Lower leg skin (tissue), 4 donors: Measurements from ENCODE around the gene IL3RA. TPM values are rescaled to one million over a fixed set of nuclear protein-coding genes. Genes with fewer than 3 reads are reported as not detected.
"Not testable (repeated sequence)": the region's sequence is repeated elsewhere in the genome, so short reads cannot be mapped to it uniquely, and the experiment has no call there.

ENCODE experiments used
- DNase-seq, 2 donors: peaks; one replicate each; pipeline ENCODE4 v3.0.0-alpha.2; 2019; ENCODE audit warnings: low spot score in 2 of 2
- H3K4me3 ChIP-seq: fragments of 200-600 bp; sonication (generic); 2 replicates; pipeline ENCODE4 v1.5.1; 2017; ENCODE audit warnings: mild to moderate bottlenecking, low read depth; ENCODE audit not compliant: poor library complexity, severe bottlenecking
- POLR2A ChIP-seq, 2 donors: fragments of 450-650 bp; IDR thresholded peaks; one replicate each; pipeline ENCODE4 v1.6.1; 2016 to 2017; ENCODE audit warnings: antibody characterized with exemption in 2 of 2, mild to moderate bottlenecking in 1 of 2, moderate library complexity in 1 of 2
- WGBS, 2 donors: methylation state at CpG; one replicate each; pipeline ENCODE4 v1.1.5; 2018; 5-methylcytosine and 5-hydroxymethylcytosine counted together
- intact Hi-C: fragments of 100-400 bp; cut with DNase I; formaldehyde crosslinking; loops from one replicate; pipeline ENCODE4 v1.15.0; 2023; ENCODE audit warnings: low total_unique reads
- total RNA-seq, 4 donors: library from RNA; depleted of rRNA; stranded (reverse); fragments of >200 nt; gene quantifications; one replicate each; pipeline ENCODE4 v1.1.0, GENCODE V29; 2016
- TF ChIP-seq, protein P1 (sequence below), 3 donors: fragments of 450-650 bp; IDR thresholded peaks; one replicate each; pipeline ENCODE4 v1.5.1; 2016; ENCODE audit warnings: antibody characterized with exemption in 3 of 3, mild to moderate bottlenecking in 3 of 3, moderate library complexity in 2 of 3

The IL3RA gene
- total RNA-seq, 4 donors from 2014 or later, result 1.7 to 6.2 (median 4.5) TPM

DNA sequence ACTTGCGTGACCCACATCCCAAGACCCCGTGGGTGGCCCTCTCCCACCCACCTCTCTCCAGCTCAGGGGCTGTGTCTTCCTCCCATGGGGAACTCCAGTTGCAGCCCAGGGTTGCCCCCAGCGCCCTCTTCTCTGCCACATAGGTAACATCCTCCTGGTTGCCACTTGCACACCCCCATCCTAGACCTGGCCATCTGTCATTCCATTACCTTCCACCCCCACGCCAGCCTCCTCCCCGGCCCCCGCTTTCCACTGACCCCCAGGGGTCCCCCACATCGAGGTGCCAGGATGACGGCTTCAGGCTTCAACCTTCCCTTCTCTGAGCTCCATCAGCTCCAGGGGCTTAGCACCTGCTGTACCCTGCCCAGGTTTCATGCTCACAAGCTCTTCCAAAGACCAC is 28.1 kb upstream of the IL3RA start:
- 95 to 97% methylated on average over 8 of the region's 8 CpGs for WGBS, 2 donors
- TF ChIP-seq, protein P1, sequence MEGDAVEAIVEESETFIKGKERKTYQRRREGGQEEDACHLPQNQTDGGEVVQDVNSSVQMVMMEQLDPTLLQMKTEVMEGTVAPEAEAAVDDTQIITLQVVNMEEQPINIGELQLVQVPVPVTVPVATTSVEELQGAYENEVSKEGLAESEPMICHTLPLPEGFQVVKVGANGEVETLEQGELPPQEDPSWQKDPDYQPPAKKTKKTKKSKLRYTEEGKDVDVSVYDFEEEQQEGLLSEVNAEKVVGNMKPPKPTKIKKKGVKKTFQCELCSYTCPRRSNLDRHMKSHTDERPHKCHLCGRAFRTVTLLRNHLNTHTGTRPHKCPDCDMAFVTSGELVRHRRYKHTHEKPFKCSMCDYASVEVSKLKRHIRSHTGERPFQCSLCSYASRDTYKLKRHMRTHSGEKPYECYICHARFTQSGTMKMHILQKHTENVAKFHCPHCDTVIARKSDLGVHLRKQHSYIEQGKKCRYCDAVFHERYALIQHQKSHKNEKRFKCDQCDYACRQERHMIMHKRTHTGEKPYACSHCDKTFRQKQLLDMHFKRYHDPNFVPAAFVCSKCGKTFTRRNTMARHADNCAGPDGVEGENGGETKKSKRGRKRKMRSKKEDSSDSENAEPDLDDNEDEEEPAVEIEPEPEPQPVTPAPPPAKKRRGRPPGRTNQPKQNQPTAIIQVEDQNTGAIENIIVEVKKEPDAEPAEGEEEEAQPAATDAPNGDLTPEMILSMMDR (IDR thresholded peaks at IDR 0.05), result no peak
- no peak for TF ChIP-seq POLR2A (IDR thresholded peaks at IDR 0.05)
- DNase-seq, result no peak
- no peak overlapping the region for H3K4me3 ChIP-seq
- intact Hi-C loops, result no loop called here

DNA sequence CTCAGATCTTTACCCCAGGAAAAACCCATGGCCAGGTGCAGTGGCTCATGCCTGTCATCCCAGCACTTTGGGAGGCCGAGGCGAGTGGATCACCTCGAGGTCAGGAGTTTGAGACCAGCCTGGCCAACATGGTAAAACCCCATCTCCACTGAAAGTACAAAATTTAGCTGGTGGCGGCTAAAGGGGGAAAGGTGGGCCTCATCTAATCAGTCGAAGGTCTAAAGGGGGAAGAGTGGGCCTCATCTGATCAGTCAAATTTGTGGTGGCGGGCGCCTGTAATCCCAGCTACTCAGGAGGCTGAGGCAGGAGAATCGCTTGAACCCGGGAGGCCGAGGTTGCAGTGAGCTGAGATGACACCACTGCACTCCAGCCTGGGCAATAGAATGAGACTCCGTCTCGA is 27.7 kb upstream of the IL3RA start:
- intact Hi-C loops, H3K4me3 ChIP-seq, DNase-seq: not testable (repeated sequence)
- whole genome bisulfite sequencing, 2 donors, result 86 to 89% methylated on average over 12 of the region's 12 CpGs

DNA sequence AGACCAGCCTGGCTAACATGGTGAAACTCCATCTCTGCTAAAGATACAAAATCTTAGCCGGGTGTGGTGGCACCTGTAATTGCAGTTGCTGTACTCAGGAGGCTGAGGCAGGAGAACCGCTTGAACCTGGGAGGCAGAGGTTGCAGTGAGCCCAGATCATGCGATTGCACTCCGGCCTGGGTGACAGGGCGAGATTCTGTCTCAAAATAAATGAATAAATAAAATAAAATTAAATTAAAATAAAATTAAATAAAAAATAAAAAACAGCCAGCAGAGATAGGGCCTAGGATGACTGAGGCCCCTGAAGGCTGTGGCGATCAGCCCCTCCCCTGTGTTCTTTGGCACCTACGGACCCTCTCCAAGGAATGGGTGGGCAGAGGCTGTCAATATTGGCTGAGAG is 22.8 kb upstream of the IL3RA start:
- TF ChIP-seq, protein P1 (IDR thresholded peaks at IDR 0.05), result no peak
- TF ChIP-seq POLR2A (IDR thresholded peaks at IDR 0.05), result no peak
- no peak overlapping the region for H3K4me3 ChIP-seq
- intact Hi-C loops, result no loop called here
- DNase-seq, result no peak
- WGBS, 2 donors, result 83 to 88% methylated on average over 7 of the region's 7 CpGs

DNA sequence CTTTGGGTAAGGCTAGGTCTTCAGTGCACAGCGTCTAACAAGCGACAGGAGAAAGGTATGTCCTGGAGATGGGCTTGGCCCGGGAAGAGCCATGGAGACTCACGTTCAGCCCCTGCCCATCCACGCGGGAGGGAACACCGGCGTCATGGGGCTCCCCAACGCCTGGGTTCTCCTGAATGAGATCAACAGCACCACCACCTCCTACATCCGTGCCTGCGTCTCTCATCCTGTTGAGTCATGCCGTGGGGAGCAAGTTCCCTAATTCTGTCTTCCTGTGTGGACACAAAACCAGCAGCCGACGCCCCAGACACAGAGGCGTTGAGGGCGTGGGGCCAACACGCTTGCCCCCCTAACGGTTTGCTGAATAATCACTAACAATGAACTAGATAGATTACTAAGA is 20.1 kb upstream of the IL3RA start:
- TF ChIP-seq POLR2A (IDR thresholded peaks at IDR 0.05), result no peak
- TF ChIP-seq, protein P1 (IDR thresholded peaks at IDR 0.05), result no peak
- no peak overlapping the region for H3K4me3 ChIP-seq
- 72 to 73% methylated on average over 18 of the region's 18 CpGs for WGBS, 2 donors
- intact Hi-C loops, result no loop called here
- peak; percentile 65 to 88 for DNase-seq

DNA sequence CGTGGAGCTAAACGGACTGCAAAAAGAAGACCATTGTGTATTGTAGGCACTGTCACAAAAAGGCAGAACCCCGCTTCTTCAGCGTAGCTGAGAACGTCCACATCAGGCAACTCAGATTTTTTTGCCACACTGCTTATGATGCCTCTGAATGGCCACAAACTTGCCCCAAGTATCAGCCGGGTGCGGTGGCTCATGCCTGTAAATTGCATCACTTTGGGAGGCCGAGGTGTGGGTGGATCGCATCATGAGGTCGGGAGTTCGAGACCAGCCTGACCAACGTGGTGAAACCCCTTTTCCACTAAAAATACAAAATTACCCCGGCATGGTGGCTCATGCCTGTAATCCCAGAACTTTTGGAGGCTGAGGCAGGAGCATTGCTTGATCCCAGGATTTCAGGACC is 14.9 kb upstream of the IL3RA start:
- 72 to 75% methylated on average over 13 of the region's 13 CpGs for WGBS, 2 donors
- TF ChIP-seq, protein P1 (IDR thresholded peaks at IDR 0.05), result no peak
- TF ChIP-seq POLR2A (IDR thresholded peaks at IDR 0.05), result no peak
- H3K4me3 ChIP-seq, result no peak overlapping the region
- intact Hi-C loops, result no loop called here
- DNase-seq, result no peak

DNA sequence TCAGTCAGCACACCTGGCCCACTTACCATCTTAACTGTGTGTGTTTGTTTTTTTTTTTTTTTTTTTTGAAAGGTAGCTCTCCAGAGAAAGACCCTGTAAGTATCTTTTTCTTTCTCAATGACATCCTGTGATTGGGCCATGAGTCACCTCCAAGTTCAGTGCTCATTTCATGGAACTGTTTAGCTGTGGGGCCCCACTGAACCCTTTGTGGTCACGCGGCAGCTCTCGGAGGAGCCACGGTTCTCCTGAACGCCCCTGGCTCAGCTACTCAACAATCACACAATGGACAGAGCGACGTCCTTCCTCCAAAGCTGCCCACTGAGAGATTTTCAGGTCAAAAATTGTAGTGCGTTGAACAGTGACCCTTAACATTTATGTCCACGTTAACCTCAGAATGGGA is 14.2 kb upstream of the IL3RA start:
- TF ChIP-seq, protein P1 (IDR thresholded peaks at IDR 0.05), result no peak
- TF ChIP-seq POLR2A (IDR thresholded peaks at IDR 0.05), result no peak
- H3K4me3 ChIP-seq, result no peak overlapping the region
- DNase-seq, result no peak
- 75 to 82% methylated on average over 9 of the region's 9 CpGs for WGBS, 2 donors
- intact Hi-C loops, result no loop called here
